Caco-2 (cell line): Measurements from ENCODE around the gene BROX. TPM values are rescaled to one million over a fixed set of nuclear protein-coding genes. Genes with fewer than 3 reads are reported as not detected.
"Not testable (repeated sequence)": the region's sequence is repeated elsewhere in the genome, so short reads cannot be mapped to it uniquely, and the experiment has no call there.

Experiments used
- BruUV-seq: library from RNA; stranded (reverse); fragments of 400-500 nt; replicated peaks from 2 replicates; lab custom pipeline; 2021; lab: Mats Ljungman, UMichigan
- CTCF ChIA-PET: fragments of 300-600 bp; sonication (Branson Sonifier 250); formaldehyde crosslinking; loops from one replicate; lab custom pipeline; 2022; ENCODE audit warnings: antibody characterized with exemption; lab: Charles Lee
- POLR2A ChIA-PET: fragments of 300-600 bp; sonication (Branson Sonifier 250); formaldehyde crosslinking; loops from one replicate; lab custom pipeline; 2022; ENCODE audit warnings: antibody characterized with exemption; lab: Charles Lee
- DNase-seq, 2 experiments: peaks; one replicate each; pipeline versions ENCODE4 v3.0.0 to v3.0.0-alpha.2; 2020 to 2022
- H3K27me3 ChIP-seq: replicated peaks from 2 replicates; pipeline ENCODE4 v1.6.0; 2011; ENCODE audit warnings: low read length; ENCODE audit not compliant: control insufficient read depth, insufficient read depth
- H3K36me3 ChIP-seq: 2 replicates; pipeline ENCODE4 v1.5.1; 2011; ENCODE audit warnings: low read length; ENCODE audit not compliant: control insufficient read depth, insufficient read depth
- H3K4me1 ChIP-seq: fragments of 250-450 bp; sonication (Bioruptor Pico); 2 replicates; pipeline ENCODE4 v1.5.1; 2020; ENCODE audit warnings: mild to moderate bottlenecking
- H3K4me3 ChIP-seq: 2 replicates; pipeline ENCODE4 v1.5.1; 2011; ENCODE audit warnings: low read depth, mild to moderate bottlenecking, control low read depth, low read length
- H3K9me3 ChIP-seq: fragments of 250-450 bp; sonication (Bioruptor Pico); 2 replicates; pipeline ENCODE4 v1.5.1; 2020; ENCODE audit warnings: mild to moderate bottlenecking, moderate library complexity
- H3K27ac Mint-ChIP-seq: one replicate; pipeline ENCODE4 v1.8.0; 2022; ENCODE audit warnings: mixed read lengths; ENCODE audit not compliant: unreplicated experiment
- H3K27me3 Mint-ChIP-seq: one replicate; pipeline ENCODE4 v1.8.0; 2022; ENCODE audit warnings: mixed read lengths; ENCODE audit not compliant: insufficient read depth, unreplicated experiment
- H3K36me3 Mint-ChIP-seq: one replicate; pipeline ENCODE4 v1.8.0; 2022; ENCODE audit warnings: mild to moderate bottlenecking, mixed read lengths; ENCODE audit not compliant: insufficient read depth, unreplicated experiment
- H3K4me1 Mint-ChIP-seq: one replicate; pipeline ENCODE4 v1.8.0; 2022; ENCODE audit warnings: low read depth, mixed read lengths; ENCODE audit not compliant: unreplicated experiment
- H3K4me3 Mint-ChIP-seq: one replicate; pipeline ENCODE4 v1.8.0; 2022; ENCODE audit warnings: mild to moderate bottlenecking, moderate library complexity, mixed read lengths; ENCODE audit not compliant: unreplicated experiment
- H3K9me3 Mint-ChIP-seq: one replicate; pipeline ENCODE4 v1.8.0; 2022; ENCODE audit warnings: mixed read lengths; ENCODE audit not compliant: unreplicated experiment
- intact Hi-C: fragments of 100-400 bp; cut with micrococcal nuclease; formaldehyde crosslinking; loops from one replicate; pipeline ENCODE4 v1.10.0; 2022; ENCODE audit not compliant: unreplicated experiment
- total RNA-seq: library from RNA; stranded (reverse); gene quantifications from 2 replicates; pipeline ENCODE4 v1.2.3, GENCODE V29; 2022
- TF ChIP-seq, protein P1 (sequence below), 2 experiments: fragments of 200-600 bp in 1 of 2; IDR thresholded peaks; 1 replicate in 1 of 2; 2 replicates in 1 of 2; pipeline versions ENCODE4 v1.5.1 to v1.8.0; 2011 to 2022; ENCODE audit warnings: antibody characterized with exemption in 1 of 2, control low read depth in 1 of 2, inconsistent platforms in 1 of 2, low read depth in 1 of 2, low read length in 1 of 2, mild to moderate bottlenecking in 1 of 2, moderate library complexity in 1 of 2; ENCODE audit not compliant: insufficient read depth in 1 of 2, severe bottlenecking in 1 of 2, unreplicated experiment in 1 of 2

BROX gene
- total RNA-seq, 1 experiment from 2014 or later, result 31.9 TPM

- POLR2A ChIA-PET, DNase-seq, H3K4me3 ChIP-seq, H3K27me3 ChIP-seq, H3K36me3 ChIP-seq, H3K27me3 Mint-ChIP-seq, H3K9me3 ChIP-seq, H3K4me1 ChIP-seq, H3K27ac Mint-ChIP-seq, H3K4me1 Mint-ChIP-seq, BruUV-seq, H3K9me3 Mint-ChIP-seq, intact Hi-C loops, CTCF ChIA-PET, H3K4me3 Mint-ChIP-seq: not testable (repeated sequence)
- H3K36me3 Mint-ChIP-seq, result peaks cover 51% of the 10 kb centered on the region
Measured at GRCh38 chr1:222668184-222668583, 44.2 kb upstream of the BROX start.

GRCh38 chr1:222669107-222669506 lies 43.3 kb upstream of the BROX start:
- H3K27me3 Mint-ChIP-seq, BruUV-seq, H3K9me3 ChIP-seq, H3K9me3 Mint-ChIP-seq, H3K36me3 ChIP-seq, POLR2A ChIA-PET, DNase-seq, H3K4me3 Mint-ChIP-seq, H3K4me3 ChIP-seq, H3K4me1 ChIP-seq, H3K27ac Mint-ChIP-seq, intact Hi-C loops, H3K27me3 ChIP-seq, CTCF ChIA-PET, H3K4me1 Mint-ChIP-seq: not testable (repeated sequence)
- H3K36me3 Mint-ChIP-seq, result peaks cover 59% of the 10 kb centered on the region

- Mint-ChIP-seq H3K27me3 (no peaks in the 10 kb centered on the region), H3K36me3 (peaks cover 52% of the 10 kb centered on the region), H3K9me3 (no peaks in the 10 kb centered on the region), H3K27ac (no peak overlapping the region), H3K4me3 (no peak overlapping the region), H3K4me1 (no peaks in the 10 kb centered on the region)
- ChIA-PET POLR2A (no interaction called here), CTCF (no interaction called here)
- no peaks in the 10 kb centered on the region; the same call in 1 of the 2 replicates for H3K36me3 ChIP-seq
- H3K4me1 ChIP-seq, result no peaks in the 10 kb centered on the region
- TF ChIP-seq, protein P1, sequence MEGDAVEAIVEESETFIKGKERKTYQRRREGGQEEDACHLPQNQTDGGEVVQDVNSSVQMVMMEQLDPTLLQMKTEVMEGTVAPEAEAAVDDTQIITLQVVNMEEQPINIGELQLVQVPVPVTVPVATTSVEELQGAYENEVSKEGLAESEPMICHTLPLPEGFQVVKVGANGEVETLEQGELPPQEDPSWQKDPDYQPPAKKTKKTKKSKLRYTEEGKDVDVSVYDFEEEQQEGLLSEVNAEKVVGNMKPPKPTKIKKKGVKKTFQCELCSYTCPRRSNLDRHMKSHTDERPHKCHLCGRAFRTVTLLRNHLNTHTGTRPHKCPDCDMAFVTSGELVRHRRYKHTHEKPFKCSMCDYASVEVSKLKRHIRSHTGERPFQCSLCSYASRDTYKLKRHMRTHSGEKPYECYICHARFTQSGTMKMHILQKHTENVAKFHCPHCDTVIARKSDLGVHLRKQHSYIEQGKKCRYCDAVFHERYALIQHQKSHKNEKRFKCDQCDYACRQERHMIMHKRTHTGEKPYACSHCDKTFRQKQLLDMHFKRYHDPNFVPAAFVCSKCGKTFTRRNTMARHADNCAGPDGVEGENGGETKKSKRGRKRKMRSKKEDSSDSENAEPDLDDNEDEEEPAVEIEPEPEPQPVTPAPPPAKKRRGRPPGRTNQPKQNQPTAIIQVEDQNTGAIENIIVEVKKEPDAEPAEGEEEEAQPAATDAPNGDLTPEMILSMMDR (IDR thresholded peaks at IDR 0.05; ENCODE audit: insufficient read depth in 1 of 2, low read depth in 1 of 2, low read length in 1 of 2, severe bottlenecking in 1 of 2, unreplicated experiment in 1 of 2), result no peak
- no peak overlapping the region for H3K4me3 ChIP-seq
- H3K9me3 ChIP-seq, result no peaks in the 10 kb centered on the region
- intact Hi-C loops, result no loop called here
- H3K27me3 ChIP-seq, result no peaks in the 10 kb centered on the region
- BruUV-seq, result no TSS peak
- no peak for DNase-seq
Measured at GRCh38 chr1:222670110-222670509, 42.3 kb upstream of the BROX start.

GRCh38 chr1:222680080-222680479 lies 32.3 kb upstream of the BROX start:
- Histone ChIP-seq H3K27me3 (no peaks in the 10 kb centered on the region), H3K36me3 (peaks cover 3% of the 10 kb centered on the region; the same call in 1 of the 2 replicates), H3K4me3 (no peak overlapping the region), H3K4me1 (no peaks in the 10 kb centered on the region), H3K9me3 (no peaks in the 10 kb centered on the region)
- intact Hi-C loops, result no loop called here
- no peak overlapping the region for H3K27ac Mint-ChIP-seq
- DNase-seq, result no peak
- POLR2A ChIA-PET, result no interaction called here
- no peak overlapping the region for H3K4me3 Mint-ChIP-seq
- H3K27me3 Mint-ChIP-seq, result no peaks in the 10 kb centered on the region
- H3K9me3 Mint-ChIP-seq, result no peaks in the 10 kb centered on the region
- no TSS peak for BruUV-seq
- TF ChIP-seq, protein P1 (IDR thresholded peaks at IDR 0.05; ENCODE audit: insufficient read depth in 1 of 2, low read depth in 1 of 2, low read length in 1 of 2, severe bottlenecking in 1 of 2, unreplicated experiment in 1 of 2), result no peak
- H3K36me3 Mint-ChIP-seq, result peaks cover 14% of the 10 kb centered on the region
- CTCF ChIA-PET, result no interaction called here
- H3K4me1 Mint-ChIP-seq, result no peaks in the 10 kb centered on the region
